OCI-LY1 (cell line): Measurements from ENCODE around the gene SMYD3.

Experiments
- EZH2 ChIP-seq: fragments of 200-600 bp; sonication (generic), shearing (Covaris generic); IDR thresholded peaks from 2 replicates; pipeline ENCODE4 v1.8.0; 2017; ENCODE audit warnings: borderline replicate concordance, mixed run types, mild to moderate bottlenecking, antibody characterized with exemption, low read length, moderate library complexity, mixed read lengths
- TF ChIP-seq, protein P1 (sequence below): fragments of 200-600 bp; sonication (generic), shearing (Covaris generic); IDR thresholded peaks from 2 replicates; pipeline ENCODE4 v1.5.1; 2017; ENCODE audit warnings: mild to moderate bottlenecking, antibody characterized with exemption, low read length, moderate library complexity, mixed read lengths

DNA sequence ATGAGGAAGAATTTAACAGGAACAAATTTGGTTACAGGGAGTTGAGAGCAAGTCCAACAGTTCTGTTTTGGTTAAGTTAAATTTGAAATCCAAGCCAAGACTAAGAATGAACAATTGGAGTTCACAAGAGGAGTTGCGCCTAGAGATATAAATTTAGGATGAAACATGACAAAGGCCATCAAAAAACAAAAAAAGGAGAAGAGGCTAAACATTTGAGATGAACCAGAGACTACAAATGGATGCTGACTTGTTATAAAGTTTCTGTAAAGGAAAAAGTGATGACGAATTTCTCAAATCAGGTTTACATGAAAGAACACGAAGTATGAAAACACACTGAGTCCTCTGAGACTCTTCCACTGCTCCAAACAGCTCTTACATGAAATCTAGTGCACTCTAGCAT lies 575.6 kb downstream of the SMYD3 start:
- TF ChIP-seq, protein P1, sequence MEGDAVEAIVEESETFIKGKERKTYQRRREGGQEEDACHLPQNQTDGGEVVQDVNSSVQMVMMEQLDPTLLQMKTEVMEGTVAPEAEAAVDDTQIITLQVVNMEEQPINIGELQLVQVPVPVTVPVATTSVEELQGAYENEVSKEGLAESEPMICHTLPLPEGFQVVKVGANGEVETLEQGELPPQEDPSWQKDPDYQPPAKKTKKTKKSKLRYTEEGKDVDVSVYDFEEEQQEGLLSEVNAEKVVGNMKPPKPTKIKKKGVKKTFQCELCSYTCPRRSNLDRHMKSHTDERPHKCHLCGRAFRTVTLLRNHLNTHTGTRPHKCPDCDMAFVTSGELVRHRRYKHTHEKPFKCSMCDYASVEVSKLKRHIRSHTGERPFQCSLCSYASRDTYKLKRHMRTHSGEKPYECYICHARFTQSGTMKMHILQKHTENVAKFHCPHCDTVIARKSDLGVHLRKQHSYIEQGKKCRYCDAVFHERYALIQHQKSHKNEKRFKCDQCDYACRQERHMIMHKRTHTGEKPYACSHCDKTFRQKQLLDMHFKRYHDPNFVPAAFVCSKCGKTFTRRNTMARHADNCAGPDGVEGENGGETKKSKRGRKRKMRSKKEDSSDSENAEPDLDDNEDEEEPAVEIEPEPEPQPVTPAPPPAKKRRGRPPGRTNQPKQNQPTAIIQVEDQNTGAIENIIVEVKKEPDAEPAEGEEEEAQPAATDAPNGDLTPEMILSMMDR = no peak
- no peak for TF ChIP-seq EZH2
